MM.1S (cell line): Measurements from ENCODE around the gene SCAMP4.

Source experiments
- DNase-seq: peaks from one replicate; pipeline ENCODE4 v3.0.0-alpha.2; 2015
- H2AFZ ChIP-seq: fragments of 300-600 bp; sonication (generic); 2 replicates; pipeline ENCODE4 v1.6.0; 2016; ENCODE audit warnings: antibody characterized with exemption, low read length
- H3F3A ChIP-seq: fragments of 300-600 bp; sonication (generic); 2 replicates; pipeline ENCODE4 v1.6.1; 2016; ENCODE audit warnings: mild to moderate bottlenecking, antibody characterized with exemption, low read length, moderate library complexity, mixed read lengths; ENCODE audit not compliant: insufficient read depth
- H3K27ac ChIP-seq: fragments of 300-600 bp; sonication (generic); 2 replicates; pipeline ENCODE4 v1.5.1; 2016; ENCODE audit warnings: mild to moderate bottlenecking, low read length
- H3K27me3 ChIP-seq: fragments of 300-600 bp; sonication (generic); replicated peaks from 2 replicates; pipeline ENCODE4 v1.6.0; 2016; ENCODE audit warnings: low read length; ENCODE audit not compliant: insufficient read depth
- H3K36me3 ChIP-seq: fragments of 300-600 bp; sonication (generic); replicated peaks from 2 replicates; pipeline ENCODE4 v1.6.1; 2016; ENCODE audit warnings: mild to moderate bottlenecking, low read length, mixed read lengths; ENCODE audit not compliant: insufficient read depth
- H3K4me1 ChIP-seq: fragments of 300-600 bp; sonication (generic); 2 replicates; pipeline ENCODE4 v1.6.1; 2016; ENCODE audit warnings: low read length, mixed read lengths
- H3K4me2 ChIP-seq: fragments of 300-600 bp; sonication (generic); 2 replicates; pipeline ENCODE4 v1.6.0; 2016; ENCODE audit warnings: low read depth, low read length
- H3K4me3 ChIP-seq: fragments of 300-600 bp; sonication (generic); 2 replicates; pipeline ENCODE4 v1.5.1; 2016; ENCODE audit warnings: low read length, mixed read lengths
- H3K79me2 ChIP-seq: fragments of 300-600 bp; sonication (generic); 2 replicates; pipeline ENCODE4 v1.6.1; 2016; ENCODE audit warnings: mixed run types, low read length, mixed read lengths
- H3K9ac ChIP-seq: fragments of 300-600 bp; sonication (generic); 2 replicates; pipeline ENCODE4 v1.6.1; 2016; ENCODE audit warnings: low read length, mixed read lengths
- H3K9me2 ChIP-seq: fragments of 300-600 bp; sonication (generic); replicated peaks from 2 replicates; pipeline ENCODE4 v1.6.1; 2016; ENCODE audit warnings: mild to moderate bottlenecking, low read length, mixed read lengths; ENCODE audit not compliant: insufficient read depth
- H3K9me3 ChIP-seq: fragments of 300-600 bp; sonication (generic); replicated peaks from 2 replicates; pipeline ENCODE4 v1.6.1; 2016; ENCODE audit warnings: mild to moderate bottlenecking, low read length, mixed read lengths; ENCODE audit not compliant: insufficient read depth
- H4K20me1 ChIP-seq: fragments of 300-600 bp; sonication (generic); 2 replicates; pipeline ENCODE4 v1.6.1; 2016; ENCODE audit warnings: mild to moderate bottlenecking, low read length, moderate library complexity, mixed read lengths; ENCODE audit not compliant: insufficient read depth
- EZH2 ChIP-seq: fragments of 300-600 bp; sonication (generic); optimal IDR thresholded peaks from 2 replicates; pipeline ENCODE3; 2017; ENCODE audit warnings: low read depth, mild to moderate bottlenecking, antibody characterized with exemption, low read length, mixed read lengths
- EZH2phosphoT487 ChIP-seq: fragments of 300-600 bp; sonication (generic); IDR thresholded peaks from 2 replicates; pipeline ENCODE4 v1.6.1; 2018; ENCODE audit warnings: antibody characterized with exemption, low read length
- TF ChIP-seq, protein P1 (sequence below): fragments of 300-600 bp; sonication (generic); IDR thresholded peaks from 2 replicates; pipeline ENCODE4 v1.5.1; 2016; ENCODE audit warnings: antibody characterized with exemption, low read length, mixed read lengths

The SCAMP4 gene

GRCh38 chr19:1961000-1961883, 56.0 kb downstream of the SCAMP4 start:
- Histone ChIP-seq H3K9ac (no peak overlapping the region), H3F3A (no peaks in the 10 kb centered on the region), H3K79me2 (peaks cover 79% of the 10 kb centered on the region), H3K4me1 (no peaks in the 10 kb centered on the region), H3K27me3 (no peaks in the 10 kb centered on the region), H2AFZ (no peak overlapping the region), H3K9me3 (no peaks in the 10 kb centered on the region), H3K36me3 (no peaks in the 10 kb centered on the region), H3K4me2 (no peak overlapping the region), H3K27ac (no peak overlapping the region), H4K20me1 (no peaks in the 10 kb centered on the region), H3K9me2 (no peaks in the 10 kb centered on the region), H3K4me3 (no peak overlapping the region)
- no peak for DNase-seq
- TF ChIP-seq, protein P1, sequence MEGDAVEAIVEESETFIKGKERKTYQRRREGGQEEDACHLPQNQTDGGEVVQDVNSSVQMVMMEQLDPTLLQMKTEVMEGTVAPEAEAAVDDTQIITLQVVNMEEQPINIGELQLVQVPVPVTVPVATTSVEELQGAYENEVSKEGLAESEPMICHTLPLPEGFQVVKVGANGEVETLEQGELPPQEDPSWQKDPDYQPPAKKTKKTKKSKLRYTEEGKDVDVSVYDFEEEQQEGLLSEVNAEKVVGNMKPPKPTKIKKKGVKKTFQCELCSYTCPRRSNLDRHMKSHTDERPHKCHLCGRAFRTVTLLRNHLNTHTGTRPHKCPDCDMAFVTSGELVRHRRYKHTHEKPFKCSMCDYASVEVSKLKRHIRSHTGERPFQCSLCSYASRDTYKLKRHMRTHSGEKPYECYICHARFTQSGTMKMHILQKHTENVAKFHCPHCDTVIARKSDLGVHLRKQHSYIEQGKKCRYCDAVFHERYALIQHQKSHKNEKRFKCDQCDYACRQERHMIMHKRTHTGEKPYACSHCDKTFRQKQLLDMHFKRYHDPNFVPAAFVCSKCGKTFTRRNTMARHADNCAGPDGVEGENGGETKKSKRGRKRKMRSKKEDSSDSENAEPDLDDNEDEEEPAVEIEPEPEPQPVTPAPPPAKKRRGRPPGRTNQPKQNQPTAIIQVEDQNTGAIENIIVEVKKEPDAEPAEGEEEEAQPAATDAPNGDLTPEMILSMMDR: no peak
- TF ChIP-seq EZH2 (no peak), EZH2phosphoT487 (no peak)

GRCh38 chr19:1962674-1963073, 57.5 kb downstream of the SCAMP4 start:
- TF ChIP-seq, protein P1: no peak
- TF ChIP-seq EZH2: no peak
- TF ChIP-seq EZH2phosphoT487: no peak
- H3K4me2 ChIP-seq: no peak overlapping the region
- H3K9me2 ChIP-seq: no peaks in the 10 kb centered on the region
- no peaks in the 10 kb centered on the region for H4K20me1 ChIP-seq
- no peaks in the 10 kb centered on the region for H3K27me3 ChIP-seq
- peaks cover 75% of the 10 kb centered on the region for H3K79me2 ChIP-seq
- H3F3A ChIP-seq: no peaks in the 10 kb centered on the region
- no peak for DNase-seq
- H3K36me3 ChIP-seq: no peaks in the 10 kb centered on the region
- H3K4me1 ChIP-seq: no peaks in the 10 kb centered on the region
- no peak overlapping the region for H3K9ac ChIP-seq
- H3K4me3 ChIP-seq: no peak overlapping the region
- H3K27ac ChIP-seq: no peak overlapping the region
- no peak overlapping the region for H2AFZ ChIP-seq
- H3K9me3 ChIP-seq: no peaks in the 10 kb centered on the region

- no peak for DNase-seq
- 0 out of 2 replicates have a peak, but pooled peaks cover 3% of the 10 kb centered on the region for H3K36me3 ChIP-seq
- H3K9me3 ChIP-seq: no peaks in the 10 kb centered on the region
- no peak overlapping the region for H3K9ac ChIP-seq
- H3K4me1 ChIP-seq: no peaks in the 10 kb centered on the region
- H4K20me1 ChIP-seq: no peaks in the 10 kb centered on the region
- H3K4me3 ChIP-seq: no peak overlapping the region
- no peak overlapping the region for H2AFZ ChIP-seq
- no peak for TF ChIP-seq EZH2
- no peak for TF ChIP-seq EZH2phosphoT487
- TF ChIP-seq, protein P1: no peak
- H3K27ac ChIP-seq: no peak overlapping the region
- H3K9me2 ChIP-seq: no peaks in the 10 kb centered on the region
- H3K79me2 ChIP-seq: peaks cover 75% of the 10 kb centered on the region
- no peak overlapping the region for H3K4me2 ChIP-seq
- no peaks in the 10 kb centered on the region for H3F3A ChIP-seq
- no peaks in the 10 kb centered on the region for H3K27me3 ChIP-seq
These were observed 61.9 kb downstream of the SCAMP4 start for GRCh38 chr19:1967087-1967608.
